Heart right ventricle (tissue), 16 donors: ENCODE measurements around the gene DGKI. TPM values are rescaled to one million over a fixed set of nuclear protein-coding genes. Genes with fewer than 3 reads are reported as not detected.

Source experiments
- ATAC-seq, 8 donors: fragments of 200-7000 bp; cut with Tn5 transposase; one replicate each; pipeline ENCODE4 v1.9.1; 2020; ENCODE audit warnings: mild to moderate bottlenecking in 8 of 8, moderate library complexity in 8 of 8, moderate number of reproducible peaks in 1 of 8
- DNase-seq, 2 donors: peaks; one replicate each; pipeline ENCODE4 v3.0.0-alpha.2; 2020
- H3K27ac ChIP-seq, 10 donors: fragments of 200-600 bp; sonication (generic) in 2 of 10; one replicate each; pipeline versions ENCODE4 v1.5.0 to v1.8.0; 2020 to 2022; ENCODE audit warnings: mild to moderate bottlenecking in 3 of 10
- H3K27me3 ChIP-seq, 7 donors: fragments of 200-600 bp; one replicate each; pipeline ENCODE4 v1.8.0; 2021 to 2022; ENCODE audit warnings: mild to moderate bottlenecking in 2 of 7
- H3K36me3 ChIP-seq, 9 donors: fragments of 200-600 bp; sonication (generic) in 1 of 9; one replicate each; pipeline versions ENCODE4 v1.5.0 to v1.8.0; 2020 to 2022; ENCODE audit warnings: mild to moderate bottlenecking in 2 of 9
- H3K4me1 ChIP-seq, 9 donors: fragments of 200-600 bp; sonication (generic) in 1 of 9; one replicate each; pipeline versions ENCODE4 v1.5.0 to v1.8.0; 2020 to 2022; ENCODE audit warnings: mild to moderate bottlenecking in 4 of 9
- H3K4me3 ChIP-seq, 10 donors: fragments of 200-600 bp; sonication (generic) in 2 of 10; one replicate each; pipeline versions ENCODE4 v1.5.0 to v1.8.0; 2020 to 2022; ENCODE audit warnings: mild to moderate bottlenecking in 7 of 10, moderate library complexity in 2 of 10
- H3K9me3 ChIP-seq, 11 donors: fragments of 200-600 bp in 10 of 11; sonication (generic) in 2 of 11; one replicate each; pipeline versions ENCODE4 v1.5.0 to v1.8.0; 2013 to 2022; ENCODE audit warnings: mild to moderate bottlenecking in 2 of 11, control low read depth in 1 of 11, moderate library complexity in 1 of 11
- WGBS, 2 donors: extraction: QIAGEN DNeasy Blood & Tissue Kit; methylation state at CpG; one replicate each; pipeline ENCODE4 v1.1.7; 2013; ENCODE audit warnings: inconsistent platforms in 1 of 2; 5-methylcytosine and 5-hydroxymethylcytosine counted together
- intact Hi-C, 10 donors: fragments of 100-400 bp; cut with DNase I; formaldehyde crosslinking; loops; one replicate each; pipeline versions ENCODE4 v1.11.1 to v1.14.2; 2022
- polyA plus RNA-seq, 2 donors: library from polyadenylated mRNA; stranded (reverse); fragments of 200-250 nt; gene quantifications; one replicate each; pipeline ENCODE4 v1.2.3, GENCODE V29; 2013
- total RNA-seq, 10 donors: library from RNA; stranded (reverse); fragmentation: NEBNext Ultra II Directional in 3 of 10; extraction: Animal tissue kit (Norgen Biotek cat#: 25700) in 3 of 10; gene quantifications; one replicate each; pipeline versions ENCODE4 v1.2.1 to v1.2.4, GENCODE V29; 2021 to 2023
- TF ChIP-seq, protein P1 (sequence below), 9 donors: fragments of 200-600 bp; sonication (generic) in 2 of 9; IDR thresholded peaks; one replicate each; pipeline versions ENCODE4 v1.5.0 to v1.8.0; 2021 to 2022; ENCODE audit warnings: antibody characterized with exemption in 9 of 9, mild to moderate bottlenecking in 5 of 9, moderate library complexity in 1 of 9
- donor health status: Arrhythmogenic right ventricular cardiomyopathy.
- donor health status: ischemic (EF 13 %, LVEDD 7.1; RV severe dilation, severe dysfunction).
- donor health status: healthy with polysubstance abuse.
- donor health status: DM: no; HTN: yes; CAD: no.
- donor health status: DM: no; HTN: no; CAD: no.
- donor health status: ischemic (EF 25% LVEDD 6.9; RV normal size, moderate dysfunction).
- donor health status: ischemic (EF 25% LVEDD 5.7; RV mildly dilated, moderate dysfunction).
- donor health status: healthy.
- donor health status: DM: yes; HTN: yes; CAD: no.
- donor health status: Ischemic cardiomyopathy.
- donor health status: ischemic (EF 35%, LVEDD 5.7; RV mildly dilated, moderate dysfunction).
- donor health status: nonischemic (EF 11% LVEDD 7.7; RV severe dilation, severe dysfunction).
- donor health status: DM: yes; HTN: yes; CAD: no.
- donor health status: PGD.
- donor health status: ischemic (EF 29% LVEDD 5.4; RV normal size, mild dysfunction).
- donor health status: nonischemic (EF 23%, LVEDD 6.1; RV moderate dilation, normal function).

DGKI gene
- total and polyA plus RNA-seq, 12 donors = 0.16 to 2.6 (median 1.2) TPM

GRCh38 chr7:137373507-137373906, 473.3 kb downstream of the DGKI start:
- intact Hi-C loops = no loop called here
- H3K4me1 ChIP-seq = no peaks in the 10 kb centered on the region
- H3K9me3 ChIP-seq = peaks cover 0 to 15% (median 7%) of the 10 kb centered on the region in 11 donors
- H3K4me3 ChIP-seq = no peak overlapping the region
- no peaks in the 10 kb centered on the region for H3K36me3 ChIP-seq
- no peaks in the 10 kb centered on the region for H3K27me3 ChIP-seq
- DNase-seq (no peak), ATAC-seq (no peak)
- WGBS, 2 donors = 73% methylated on average over 2 of the region's 2 CpGs
- H3K27ac ChIP-seq = peak overlapping the region in 1 of 10 donors; percentile 11
- TF ChIP-seq, protein P1, sequence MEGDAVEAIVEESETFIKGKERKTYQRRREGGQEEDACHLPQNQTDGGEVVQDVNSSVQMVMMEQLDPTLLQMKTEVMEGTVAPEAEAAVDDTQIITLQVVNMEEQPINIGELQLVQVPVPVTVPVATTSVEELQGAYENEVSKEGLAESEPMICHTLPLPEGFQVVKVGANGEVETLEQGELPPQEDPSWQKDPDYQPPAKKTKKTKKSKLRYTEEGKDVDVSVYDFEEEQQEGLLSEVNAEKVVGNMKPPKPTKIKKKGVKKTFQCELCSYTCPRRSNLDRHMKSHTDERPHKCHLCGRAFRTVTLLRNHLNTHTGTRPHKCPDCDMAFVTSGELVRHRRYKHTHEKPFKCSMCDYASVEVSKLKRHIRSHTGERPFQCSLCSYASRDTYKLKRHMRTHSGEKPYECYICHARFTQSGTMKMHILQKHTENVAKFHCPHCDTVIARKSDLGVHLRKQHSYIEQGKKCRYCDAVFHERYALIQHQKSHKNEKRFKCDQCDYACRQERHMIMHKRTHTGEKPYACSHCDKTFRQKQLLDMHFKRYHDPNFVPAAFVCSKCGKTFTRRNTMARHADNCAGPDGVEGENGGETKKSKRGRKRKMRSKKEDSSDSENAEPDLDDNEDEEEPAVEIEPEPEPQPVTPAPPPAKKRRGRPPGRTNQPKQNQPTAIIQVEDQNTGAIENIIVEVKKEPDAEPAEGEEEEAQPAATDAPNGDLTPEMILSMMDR (IDR thresholded peaks at IDR 0.05) = no peak

- H3K4me1 ChIP-seq = no peaks in the 10 kb centered on the region
- DNase-seq (no peak), ATAC-seq (no peak)
- 82 to 83% methylated on average over 2 of the region's 2 CpGs for WGBS, 2 donors
- no peaks in the 10 kb centered on the region for H3K36me3 ChIP-seq
- H3K9me3 ChIP-seq = no peaks in the 10 kb centered on the region
- TF ChIP-seq, protein P1 (IDR thresholded peaks at IDR 0.05) = no peak
- no peak overlapping the region for H3K4me3 ChIP-seq
- intact Hi-C loops = no loop called here
- H3K27ac ChIP-seq = no peak overlapping the region
- no peaks in the 10 kb centered on the region for H3K27me3 ChIP-seq
These were observed 475.2 kb downstream of the DGKI start for GRCh38 chr7:137371616-137372015.

- H3K36me3 ChIP-seq = no peaks in the 10 kb centered on the region
- no peak for ATAC-seq
- TF ChIP-seq, protein P1 (IDR thresholded peaks at IDR 0.05) = no peak
- WGBS, 2 donors = 85 to 92% methylated on average over 5 of the region's 5 CpGs
- peaks cover 0 to 8% (median 0%) of the 10 kb centered on the region in 11 donors for H3K9me3 ChIP-seq
- intact Hi-C loops = no loop called here
- no peaks in the 10 kb centered on the region for H3K4me1 ChIP-seq
- H3K27ac ChIP-seq = no peak overlapping the region
- no peaks in the 10 kb centered on the region for H3K27me3 ChIP-seq
- no peak for DNase-seq
- H3K4me3 ChIP-seq = no peak overlapping the region
These were observed 479.8 kb downstream of the DGKI start for GRCh38 chr7:137366995-137367394.

GRCh38 chr7:137363683-137364082, 483.1 kb downstream of the DGKI start:
- H3K27ac ChIP-seq = no peak overlapping the region
- H3K9me3 ChIP-seq = peaks cover 0 to 38% (median 0%) of the 10 kb centered on the region in 11 donors
- DNase-seq (no peak), ATAC-seq (no peak)
- TF ChIP-seq, protein P1 (IDR thresholded peaks at IDR 0.05) = no peak
- no peaks in the 10 kb centered on the region for H3K4me1 ChIP-seq
- no peak overlapping the region for H3K4me3 ChIP-seq
- H3K36me3 ChIP-seq = no peaks in the 10 kb centered on the region
- intact Hi-C loops = no loop called here
- WGBS, 2 donors = 91 to 95% methylated on average over 6 of the region's 6 CpGs
- H3K27me3 ChIP-seq = no peaks in the 10 kb centered on the region
